ENCODE data around the gene THRSP. TPM values are rescaled to one million over a fixed set of nuclear protein-coding genes. Genes with fewer than 3 reads are reported as not detected.
A peak's percentile ranks its signal among the peaks of the same experiment; 100 is the strongest.
"Not testable (repeated sequence)": the region's sequence is repeated elsewhere in the genome, so short reads cannot be mapped to it uniquely, and the experiment has no call there.

THRSP gene
- 10 to 100 TPM in 1 of 2 donors, not detected in 1; 30.9 TPM for total RNA-seq
- polyA plus RNA-seq: 10 to 100 TPM; 51.1 to 90.1 TPM

GRCh38 chr11:78063440-78064181, at the start of gene THRSP:
TSS of gene THRSP (plus strand) at chr11:78063861. CDS start at chr11:78063882, 21 bp downstream.
- peak within 1 kb of the TSS; percentile 41 to 83 (median 67) for H3K4me3 ChIP-seq (ENCODE audit: low read depth in 1 of 3, low read length in 3 of 3)
- 43% methylated on average over 14 of the region's 14 CpGs for WGBS
- peak within 1 kb of the TSS; percentile 50 to 57 for H3K9ac ChIP-seq (ENCODE audit: low read depth in 1 of 2, low read length in 2 of 2)

DNA sequence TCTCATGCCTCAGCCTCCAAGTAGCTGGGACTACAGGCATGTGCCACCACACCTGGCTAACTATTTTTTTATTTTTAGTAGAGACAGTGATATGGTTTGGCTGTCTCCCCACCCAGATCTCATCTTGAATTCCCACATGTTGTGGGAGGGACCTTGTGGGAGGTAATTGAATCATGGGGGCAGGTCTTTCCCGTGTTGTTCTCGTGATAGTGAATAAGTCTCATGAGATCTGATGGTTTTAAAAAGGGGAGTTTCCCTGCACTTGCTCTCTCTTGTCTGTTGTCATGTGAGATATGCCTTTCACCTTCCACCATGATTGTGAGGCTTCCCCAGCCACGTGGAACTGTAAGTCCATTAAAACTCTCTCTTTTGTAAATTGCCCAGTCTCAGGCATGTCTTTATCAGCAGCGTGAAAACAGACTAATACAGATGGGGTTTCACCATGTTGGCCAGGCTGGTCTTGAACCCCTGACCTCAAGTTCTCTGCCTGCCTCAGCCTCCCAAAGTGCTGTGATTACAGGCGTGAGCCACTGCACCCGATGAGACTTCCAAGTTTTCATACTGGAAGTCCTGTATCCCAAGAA, 48.6 kb upstream of the THRSP start:
- H3K9ac ChIP-seq (ENCODE audit: low read depth in 1 of 2, low read length in 2 of 2); H3K27ac ChIP-seq (ENCODE audit: low read depth in 1 of 2, low read length in 2 of 2); H3K4me3 ChIP-seq (ENCODE audit: low read depth in 1 of 3, low read length in 3 of 3); H3K9me3 ChIP-seq (ENCODE audit: control insufficient read depth in 4 of 4, low read length in 3 of 4); DNase-seq (ENCODE audit: low spot score); H3K4me1 ChIP-seq (ENCODE audit: control insufficient read depth in 4 of 4, insufficient read depth in 4 of 4, low read length in 3 of 4); H3K27me3 ChIP-seq (ENCODE audit: control insufficient read depth in 4 of 4, insufficient read depth in 4 of 4, low read length in 3 of 4): not testable (repeated sequence)
- peaks cover 1 to 19% (median 8%) of the 10 kb centered on the region in 4 donors for H3K36me3 ChIP-seq (ENCODE audit: control insufficient read depth in 4 of 4, insufficient read depth in 3 of 4, low read depth in 1 of 4, low read length in 3 of 4)
- 91% methylated on average over 6 of the region's 6 CpGs for WGBS

More at GRCh38 chr11:78063440-78064181, at the start of gene THRSP:
- Histone ChIP-seq H3K27ac (ENCODE audit: low read depth in 1 of 2, low read length in 2 of 2) (peak within 1 kb of the TSS; percentile 69 to 80), H3K27me3 (ENCODE audit: control insufficient read depth in 4 of 4, insufficient read depth in 4 of 4, low read length in 3 of 4) (no peaks in the 10 kb centered on the region), H3K36me3 (ENCODE audit: control insufficient read depth in 4 of 4, insufficient read depth in 3 of 4, low read depth in 1 of 4, low read length in 3 of 4) (peaks cover 2 to 11% (median 6%) of the 10 kb centered on the region in 4 donors), H3K9me3 (ENCODE audit: control insufficient read depth in 4 of 4, low read length in 3 of 4) (no peaks in the 10 kb centered on the region), H3K4me1 (ENCODE audit: control insufficient read depth in 4 of 4, insufficient read depth in 4 of 4, low read length in 3 of 4) (peaks cover 8 to 50% (median 25%) of the 10 kb centered on the region in 4 donors)
- no peak for DNase-seq (ENCODE audit: low spot score)
- TF ChIP-seq RAD21 (IDR thresholded peaks at IDR 0.05) (peak; percentile 14 to 28), FOXA1 (IDR thresholded peaks at IDR 0.05) (peak; percentile 79), GABPA (IDR thresholded peaks at IDR 0.05 in 1 of 2, conservative IDR thresholded peaks at IDR 0.05 in 1 of 2) (no peak), FOXA2 (IDR thresholded peaks at IDR 0.05) (peak; percentile 90), NR2F2 (IDR thresholded peaks at IDR 0.05) (no peak), HNF4A (conservative IDR thresholded peaks at IDR 0.05) (peak; percentile 68), YY1 (IDR thresholded peaks at IDR 0.05) (peak; percentile 65), SP1 (IDR thresholded peaks at IDR 0.05) (peak; percentile 75), ATF3 (IDR thresholded peaks at IDR 0.05) (no peak), EGR1 (IDR thresholded peaks at IDR 0.05; ENCODE audit: low read depth in 2 of 2) (peak; percentile 54 to 92), RXRA (IDR thresholded peaks at IDR 0.05) (peak; percentile 67 to 85), JUND (IDR thresholded peaks at IDR 0.05) (peak in 1 of 2 donors; percentile 28), TAF1 (conservative IDR thresholded peaks at IDR 0.05) (peak; percentile 97), HNF4G (IDR thresholded peaks at IDR 0.05) (no peak), CTCF (IDR thresholded peaks at IDR 0.05; ENCODE audit: low read depth, low read length, missing input control) (no peak)
- TF ChIP-seq, protein P1, sequence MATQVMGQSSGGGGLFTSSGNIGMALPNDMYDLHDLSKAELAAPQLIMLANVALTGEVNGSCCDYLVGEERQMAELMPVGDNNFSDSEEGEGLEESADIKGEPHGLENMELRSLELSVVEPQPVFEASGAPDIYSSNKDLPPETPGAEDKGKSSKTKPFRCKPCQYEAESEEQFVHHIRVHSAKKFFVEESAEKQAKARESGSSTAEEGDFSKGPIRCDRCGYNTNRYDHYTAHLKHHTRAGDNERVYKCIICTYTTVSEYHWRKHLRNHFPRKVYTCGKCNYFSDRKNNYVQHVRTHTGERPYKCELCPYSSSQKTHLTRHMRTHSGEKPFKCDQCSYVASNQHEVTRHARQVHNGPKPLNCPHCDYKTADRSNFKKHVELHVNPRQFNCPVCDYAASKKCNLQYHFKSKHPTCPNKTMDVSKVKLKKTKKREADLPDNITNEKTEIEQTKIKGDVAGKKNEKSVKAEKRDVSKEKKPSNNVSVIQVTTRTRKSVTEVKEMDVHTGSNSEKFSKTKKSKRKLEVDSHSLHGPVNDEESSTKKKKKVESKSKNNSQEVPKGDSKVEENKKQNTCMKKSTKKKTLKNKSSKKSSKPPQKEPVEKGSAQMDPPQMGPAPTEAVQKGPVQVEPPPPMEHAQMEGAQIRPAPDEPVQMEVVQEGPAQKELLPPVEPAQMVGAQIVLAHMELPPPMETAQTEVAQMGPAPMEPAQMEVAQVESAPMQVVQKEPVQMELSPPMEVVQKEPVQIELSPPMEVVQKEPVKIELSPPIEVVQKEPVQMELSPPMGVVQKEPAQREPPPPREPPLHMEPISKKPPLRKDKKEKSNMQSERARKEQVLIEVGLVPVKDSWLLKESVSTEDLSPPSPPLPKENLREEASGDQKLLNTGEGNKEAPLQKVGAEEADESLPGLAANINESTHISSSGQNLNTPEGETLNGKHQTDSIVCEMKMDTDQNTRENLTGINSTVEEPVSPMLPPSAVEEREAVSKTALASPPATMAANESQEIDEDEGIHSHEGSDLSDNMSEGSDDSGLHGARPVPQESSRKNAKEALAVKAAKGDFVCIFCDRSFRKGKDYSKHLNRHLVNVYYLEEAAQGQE (IDR thresholded peaks at IDR 0.05): peak; percentile 95
- TF ChIP-seq, protein P2, sequence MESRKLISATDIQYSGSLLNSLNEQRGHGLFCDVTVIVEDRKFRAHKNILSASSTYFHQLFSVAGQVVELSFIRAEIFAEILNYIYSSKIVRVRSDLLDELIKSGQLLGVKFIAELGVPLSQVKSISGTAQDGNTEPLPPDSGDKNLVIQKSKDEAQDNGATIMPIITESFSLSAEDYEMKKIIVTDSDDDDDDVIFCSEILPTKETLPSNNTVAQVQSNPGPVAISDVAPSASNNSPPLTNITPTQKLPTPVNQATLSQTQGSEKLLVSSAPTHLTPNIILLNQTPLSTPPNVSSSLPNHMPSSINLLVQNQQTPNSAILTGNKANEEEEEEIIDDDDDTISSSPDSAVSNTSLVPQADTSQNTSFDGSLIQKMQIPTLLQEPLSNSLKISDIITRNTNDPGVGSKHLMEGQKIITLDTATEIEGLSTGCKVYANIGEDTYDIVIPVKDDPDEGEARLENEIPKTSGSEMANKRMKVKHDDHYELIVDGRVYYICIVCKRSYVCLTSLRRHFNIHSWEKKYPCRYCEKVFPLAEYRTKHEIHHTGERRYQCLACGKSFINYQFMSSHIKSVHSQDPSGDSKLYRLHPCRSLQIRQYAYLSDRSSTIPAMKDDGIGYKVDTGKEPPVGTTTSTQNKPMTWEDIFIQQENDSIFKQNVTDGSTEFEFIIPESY (IDR thresholded peaks at IDR 0.05): no peak
- TF ChIP-seq, protein P3, sequence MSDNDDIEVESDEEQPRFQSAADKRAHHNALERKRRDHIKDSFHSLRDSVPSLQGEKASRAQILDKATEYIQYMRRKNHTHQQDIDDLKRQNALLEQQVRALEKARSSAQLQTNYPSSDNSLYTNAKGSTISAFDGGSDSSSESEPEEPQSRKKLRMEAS (IDR thresholded peaks at IDR 0.05): peak; percentile 17
